PC-3 (cell line): ENCODE results near the gene KCP. TPM values are rescaled to one million over a fixed set of nuclear protein-coding genes. Genes with fewer than 3 reads are reported as not detected.

Source experiments
- ATAC-seq: fragments of 200-7000 bp; cut with Tn5 transposase; 2 replicates; pipeline ENCODE4 v1.9.1; 2020; ENCODE audit warnings: mild to moderate bottlenecking, moderate library complexity
- Bru-seq: library from RNA; stranded (reverse); fragments of 400-500 nt; gene quantifications from one replicate; lab custom pipeline; 2021; lab: Mats Ljungman, UMichigan
- BruChase-seq, 2 experiments: library from RNA; stranded (reverse); fragments of 400-500 nt; gene quantifications; one replicate each; lab custom pipeline; 2021; lab: Mats Ljungman, UMichigan
- BruUV-seq: library from RNA; stranded (reverse); fragments of 400-500 nt; replicated peaks from 2 replicates; lab custom pipeline; 2021; lab: Mats Ljungman, UMichigan
- CTCF ChIA-PET: fragments of 300-600 bp; sonication (Branson Sonifier 250); formaldehyde crosslinking; loops from one replicate; lab custom pipeline; 2022; ENCODE audit warnings: antibody characterized with exemption; lab: Charles Lee
- POLR2A ChIA-PET: fragments of 300-600 bp; sonication (Branson Sonifier 250); formaldehyde crosslinking; loops from one replicate; lab custom pipeline; 2022; ENCODE audit warnings: antibody characterized with exemption; ENCODE audit not compliant: unreplicated experiment; lab: Charles Lee
- DNase-seq: peaks from one replicate; pipeline ENCODE4 v3.0.0-alpha.2; 2015
- H2AFZ ChIP-seq: fragments of 300-600 bp; sonication (generic); 2 replicates; pipeline ENCODE4 v1.6.0; 2016; ENCODE audit warnings: antibody characterized with exemption, low read length
- H3F3A ChIP-seq: fragments of 300-600 bp; sonication (generic); one replicate; pipeline ENCODE4 v1.6.0; 2017; ENCODE audit warnings: antibody characterized with exemption, low read length, control low read depth, mild to moderate bottlenecking; ENCODE audit not compliant: unreplicated experiment
- H3K27ac ChIP-seq: fragments of 300-600 bp; sonication (generic); 2 replicates; pipeline ENCODE4 v1.5.1; 2016; ENCODE audit warnings: mild to moderate bottlenecking, low read length
- H3K27me3 ChIP-seq: fragments of 300-600 bp; sonication (generic); 2 replicates; pipeline ENCODE4 v1.6.1; 2016; ENCODE audit warnings: low read length, mixed read lengths
- H3K36me3 ChIP-seq: fragments of 300-600 bp; sonication (generic); 2 replicates; pipeline ENCODE4 v1.6.1; 2016; ENCODE audit warnings: low read depth, mixed run types, low read length, mixed read lengths
- H3K4me1 ChIP-seq: fragments of 300-600 bp; sonication (generic); 2 replicates; pipeline ENCODE4 v1.5.1; 2016; ENCODE audit warnings: low read length; ENCODE audit not compliant: insufficient read depth
- H3K4me2 ChIP-seq: fragments of 300-600 bp; sonication (generic); 2 replicates; pipeline ENCODE4 v1.6.0; 2016; ENCODE audit warnings: low read length
- H3K4me3 ChIP-seq: fragments of 300-600 bp; sonication (generic); 2 replicates; pipeline ENCODE4 v1.5.1; 2016; ENCODE audit warnings: mild to moderate bottlenecking, low read length, mixed read lengths
- H3K79me2 ChIP-seq: fragments of 300-600 bp; sonication (generic); 2 replicates; pipeline ENCODE4 v1.6.1; 2017; ENCODE audit warnings: low read length, mixed read lengths
- H3K9ac ChIP-seq: fragments of 300-600 bp; sonication (generic); 2 replicates; pipeline ENCODE4 v1.6.0; 2016; ENCODE audit warnings: mild to moderate bottlenecking, low read length
- H3K9me2 ChIP-seq: fragments of 300-600 bp; sonication (generic); replicated peaks from 2 replicates; pipeline ENCODE4 v1.6.1; 2016; ENCODE audit warnings: mixed run types, low read length, mixed read lengths
- H3K9me3 ChIP-seq: fragments of 300-600 bp; sonication (generic); 2 replicates; pipeline ENCODE4 v1.6.1; 2016; ENCODE audit warnings: low read length, mixed read lengths
- H4K20me1 ChIP-seq: fragments of 300-600 bp; sonication (generic); 2 replicates; pipeline ENCODE4 v1.6.1; 2016; ENCODE audit warnings: low read length, mixed read lengths
- CTCF ChIP-seq: fragments of 300-600 bp; sonication (generic); conservative IDR thresholded peaks from 2 replicates; pipeline ENCODE4 v1.5.1; 2017; ENCODE audit warnings: antibody characterized with exemption, low read depth, mild to moderate bottlenecking, low read length
- EZH2 ChIP-seq: fragments of 300-600 bp; sonication (generic); IDR thresholded peaks from one replicate; pipeline ENCODE4 v1.6.1; 2017; ENCODE audit warnings: antibody characterized with exemption, mild to moderate bottlenecking, low read length; ENCODE audit not compliant: unreplicated experiment
- EZH2phosphoT487 ChIP-seq: fragments of 300-600 bp; sonication (generic); IDR thresholded peaks from 2 replicates; pipeline ENCODE4 v1.6.1; 2018; ENCODE audit warnings: mild to moderate bottlenecking, antibody characterized with exemption, low read length, borderline replicate concordance
- intact Hi-C: fragments of 100-400 bp; cut with micrococcal nuclease; formaldehyde crosslinking; loops from 2 replicates; pipeline ENCODE4 v1.9.0; 2023
- long read RNA-seq: library from polyadenylated mRNA; unstranded; transcript quantifications from one replicate; pipeline ENCODE4 v2.0.0, GENCODE V29; 2021; ENCODE audit not compliant: unreplicated experiment
- total RNA-seq: library from RNA; depleted of rRNA; stranded (reverse); fragments of >200 nt; gene quantifications from 2 replicates; pipeline ENCODE4 v1.2.3, GENCODE V29; 2014; rRNA removed

Gene KCP
- total RNA-seq (3.2 and 3.4 TPM in 2 replicates), Bru-seq, nascent RNA (percentile 32 among the genes with signal in this experiment), BruChase-seq, experiment 1, labeled RNA remaining after a 6-hour chase (percentile 24 among the genes with signal in this experiment), BruChase-seq, experiment 2, labeled RNA remaining after a 2-hour chase (percentile 25 among the genes with signal in this experiment)
- long read RNA-seq, partial matches to known transcripts = 0 of 15 reads
- long read RNA-seq, other reads (novel, unspliced or antisense) = 15 of 15 reads

GRCh38 chr7:128910569-128910945 is at the start of gene KCP:
Gene KCP (minus strand): TSS chr7:128910709. CDS start chr7:128910676, 33 bp downstream.
- ChIA-PET POLR2A (no interaction called here), CTCF (no interaction called here)
- H3K9ac ChIP-seq = no peak within 1 kb of the TSS
- no peak within 1 kb of the TSS for H3K4me3 ChIP-seq
- H3F3A ChIP-seq = no peaks in the 10 kb centered on the region
- H3K9me3 ChIP-seq = no peaks in the 10 kb centered on the region
- H3K27me3 ChIP-seq = no peaks in the 10 kb centered on the region; the same call in 1 of the 2 replicates
- H2AFZ ChIP-seq = peak within 1 kb of the TSS; percentile 25; the same call in 1 of the 2 replicates
- H4K20me1 ChIP-seq = no peaks in the 10 kb centered on the region
- no peaks in the 10 kb centered on the region for H3K4me1 ChIP-seq
- BruUV-seq = no TSS peak
- H3K27ac ChIP-seq = no peak within 1 kb of the TSS
- no peaks in the 10 kb centered on the region for H3K36me3 ChIP-seq
- H3K4me2 ChIP-seq = peak within 1 kb of the TSS; percentile 48; the same call in 1 of the 2 replicates
- no peaks in the 10 kb centered on the region for H3K9me2 ChIP-seq
- intact Hi-C loops = no loop called here
- DNase-seq (no peak), ATAC-seq (no peak)
- TF ChIP-seq EZH2 (no peak), EZH2phosphoT487 (no peak), CTCF (no peak)
- no peaks in the 10 kb centered on the region for H3K79me2 ChIP-seq

- no peak overlapping the region for H3K4me2 ChIP-seq
- peaks cover 3% of the 10 kb centered on the region for H3F3A ChIP-seq
- H3K9me3 ChIP-seq = no peaks in the 10 kb centered on the region
- ChIA-PET CTCF (no interaction called here), POLR2A (no interaction called here)
- no TSS peak for BruUV-seq
- no peak overlapping the region for H3K4me3 ChIP-seq
- H3K9me2 ChIP-seq = no peaks in the 10 kb centered on the region
- DNase-seq = no peak
- H3K79me2 ChIP-seq = no peaks in the 10 kb centered on the region
- no peak for TF ChIP-seq EZH2
- TF ChIP-seq EZH2phosphoT487 = no peak
- no peak for TF ChIP-seq CTCF
- H3K27ac ChIP-seq = no peak overlapping the region
- no peaks in the 10 kb centered on the region; the same call in 1 of the 2 replicates for H4K20me1 ChIP-seq
- H3K9ac ChIP-seq = no peak overlapping the region
- peaks cover 34% of the 10 kb centered on the region for H3K36me3 ChIP-seq
- no peaks in the 10 kb centered on the region for H3K27me3 ChIP-seq
- no peak overlapping the region for H2AFZ ChIP-seq
- intact Hi-C loops = no loop called here
- H3K4me1 ChIP-seq = peaks cover 9% of the 10 kb centered on the region
- no peak for ATAC-seq
Observed at GRCh38 chr7:128959296-128959695, 48.8 kb upstream of the KCP start.

- Histone ChIP-seq H4K20me1 (no peaks in the 10 kb centered on the region), H3F3A (no peaks in the 10 kb centered on the region), H3K9ac (no peak overlapping the region), H3K9me2 (no peaks in the 10 kb centered on the region), H3K9me3 (no peaks in the 10 kb centered on the region), H2AFZ (no peak overlapping the region), H3K79me2 (no peaks in the 10 kb centered on the region), H3K4me1 (no peaks in the 10 kb centered on the region), H3K27ac (no peak overlapping the region), H3K4me2 (no peak overlapping the region), H3K27me3 (no peaks in the 10 kb centered on the region), H3K36me3 (peaks cover 46% of the 10 kb centered on the region), H3K4me3 (no peak overlapping the region)
- intact Hi-C loops = no loop called here
- ChIA-PET CTCF (no interaction called here), POLR2A (interaction anchor here (0.6 kb wide), 1 partner anchor 238 kb away, joined by 5 read pairs; no protein-coding TSS in a partner anchor)
- ATAC-seq (no peak), DNase-seq (no peak)
- BruUV-seq = no TSS peak
- no peak for TF ChIP-seq EZH2
- TF ChIP-seq EZH2phosphoT487 = no peak
- no peak for TF ChIP-seq CTCF
Observed at GRCh38 chr7:128955981-128956380, 45.5 kb upstream of the KCP start.
